Osteoblast (primary cell): ENCODE data around the gene VRK3. TPM values are rescaled to one million over a fixed set of nuclear protein-coding genes. Genes with fewer than 3 reads are reported as not detected.
"Not testable (repeated sequence)": the region's sequence is repeated elsewhere in the genome, so short reads cannot be mapped to it uniquely, and the experiment has no call there.

Experiments used
- DNase-seq: peaks from one replicate; pipeline ENCODE4 v3.0.0; 2011; ENCODE audit warnings: low spot score, mixed read lengths; ENCODE audit not compliant: insufficient read length; ENCODE audit errors: missing footprints
- H2AFZ ChIP-seq: 2 replicates; pipeline ENCODE4 v1.6.0; 2011; ENCODE audit warnings: mild to moderate bottlenecking, low read length
- H3K27ac ChIP-seq: 2 replicates; pipeline ENCODE4 v1.5.1; 2011; ENCODE audit warnings: mild to moderate bottlenecking, low read depth, low read length, moderate library complexity
- H3K27me3 ChIP-seq: 2 replicates; pipeline ENCODE4 v1.6.0; 2012; ENCODE audit warnings: mild to moderate bottlenecking, control low read depth, inconsistent platforms, low read length, moderate library complexity; ENCODE audit not compliant: insufficient read depth
- H3K36me3 ChIP-seq: 2 replicates; pipeline ENCODE4 v1.5.1; 2011; ENCODE audit warnings: mild to moderate bottlenecking, low read length, control low read depth, moderate library complexity; ENCODE audit not compliant: insufficient read depth
- H3K4me1 ChIP-seq: 2 replicates; pipeline ENCODE4 v1.5.1; 2011; ENCODE audit warnings: mild to moderate bottlenecking, low read length, control low read depth, moderate library complexity; ENCODE audit not compliant: insufficient read depth
- H3K4me2 ChIP-seq: 2 replicates; pipeline ENCODE4 v1.6.0; 2011; ENCODE audit warnings: mild to moderate bottlenecking, low read length; ENCODE audit not compliant: insufficient read depth
- H3K4me3 ChIP-seq: fragments of 200-600 bp; sonication (generic); 3 replicates; pipeline ENCODE4 v1.5.1; 2012; ENCODE audit warnings: mild to moderate bottlenecking, low read length, inconsistent platforms; ENCODE audit not compliant: insufficient read depth
- H3K79me2 ChIP-seq: 2 replicates; pipeline ENCODE4 v1.6.0; 2012; ENCODE audit warnings: mild to moderate bottlenecking, low read length, control low read depth, inconsistent platforms; ENCODE audit not compliant: insufficient read depth
- H3K9me3 ChIP-seq: 2 replicates; pipeline ENCODE4 v1.5.1; 2011; ENCODE audit warnings: low read depth, low read length, control low read depth
- H4K20me1 ChIP-seq: 2 replicates; pipeline ENCODE4 v1.6.0; 2012; ENCODE audit warnings: mild to moderate bottlenecking, low read length, control low read depth; ENCODE audit not compliant: insufficient read depth
- total RNA-seq: library from RNA; depleted of rRNA; stranded (reverse); fragments of >200 nt; gene quantifications from 2 replicates; pipeline ENCODE4 v1.2.3, GENCODE V29; 2012
- TF ChIP-seq, protein P1 (sequence below): IDR thresholded peaks from 2 replicates; pipeline ENCODE4 v1.5.1; 2011; ENCODE audit warnings: mild to moderate bottlenecking, low read depth, low read length, moderate library complexity; ENCODE audit errors: extremely low read depth

VRK3 gene
- total RNA-seq, 1 donor, result 24.2 TPM

DNA sequence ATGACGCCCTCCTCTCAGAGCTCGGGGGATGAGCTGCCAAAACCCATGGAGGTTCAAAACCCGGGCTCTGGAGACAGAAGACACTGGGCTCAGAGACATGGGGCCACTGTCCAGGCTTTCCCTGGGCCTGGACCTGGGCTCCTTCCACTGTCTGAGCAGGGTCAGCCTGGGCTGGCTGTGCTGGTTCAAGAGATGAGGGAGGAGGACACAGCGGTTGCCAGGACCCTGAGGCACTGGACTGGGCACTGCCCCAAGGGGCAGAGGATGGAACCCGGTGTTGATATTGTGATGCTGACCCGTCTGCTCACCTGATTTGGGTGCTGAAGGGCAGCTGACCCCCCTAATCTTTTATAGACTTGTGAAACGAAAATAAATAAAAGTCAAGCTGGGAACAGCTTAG is 50.1 kb downstream of the VRK3 start:
- no peaks in the 10 kb centered on the region for H3K9me3 ChIP-seq

DNA sequence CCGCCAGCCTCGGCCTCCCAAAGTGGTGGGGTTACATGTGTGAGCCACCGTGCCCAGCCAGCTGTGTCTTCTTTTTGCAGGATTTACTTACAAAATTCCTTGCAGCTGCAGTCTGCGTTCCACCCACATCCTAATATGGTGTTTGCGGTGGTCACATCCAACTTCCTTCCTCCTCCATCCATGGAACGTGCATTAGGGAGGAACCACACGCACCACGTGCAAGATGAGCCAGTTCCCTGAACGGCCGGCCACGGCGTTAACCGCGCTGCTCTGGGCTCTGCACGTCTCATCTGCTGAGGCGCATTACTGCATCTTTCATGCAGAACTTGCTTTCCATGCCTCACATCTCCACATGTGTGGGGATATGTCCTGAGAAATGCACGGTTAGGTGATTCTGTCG is 51.2 kb downstream of the VRK3 start:
- Histone ChIP-seq H3K4me2 (no peak overlapping the region), H3K27me3 (peaks cover 10% of the 10 kb centered on the region), H3K36me3 (no peaks in the 10 kb centered on the region), H3K27ac (no peak overlapping the region), H3K9me3 (no peaks in the 10 kb centered on the region), H4K20me1 (peaks cover 5% of the 10 kb centered on the region), H3K79me2 (no peaks in the 10 kb centered on the region), H3K4me3 (no peak overlapping the region), H3K4me1 (no peaks in the 10 kb centered on the region), H2AFZ (no peak overlapping the region)
- TF ChIP-seq, protein P1, sequence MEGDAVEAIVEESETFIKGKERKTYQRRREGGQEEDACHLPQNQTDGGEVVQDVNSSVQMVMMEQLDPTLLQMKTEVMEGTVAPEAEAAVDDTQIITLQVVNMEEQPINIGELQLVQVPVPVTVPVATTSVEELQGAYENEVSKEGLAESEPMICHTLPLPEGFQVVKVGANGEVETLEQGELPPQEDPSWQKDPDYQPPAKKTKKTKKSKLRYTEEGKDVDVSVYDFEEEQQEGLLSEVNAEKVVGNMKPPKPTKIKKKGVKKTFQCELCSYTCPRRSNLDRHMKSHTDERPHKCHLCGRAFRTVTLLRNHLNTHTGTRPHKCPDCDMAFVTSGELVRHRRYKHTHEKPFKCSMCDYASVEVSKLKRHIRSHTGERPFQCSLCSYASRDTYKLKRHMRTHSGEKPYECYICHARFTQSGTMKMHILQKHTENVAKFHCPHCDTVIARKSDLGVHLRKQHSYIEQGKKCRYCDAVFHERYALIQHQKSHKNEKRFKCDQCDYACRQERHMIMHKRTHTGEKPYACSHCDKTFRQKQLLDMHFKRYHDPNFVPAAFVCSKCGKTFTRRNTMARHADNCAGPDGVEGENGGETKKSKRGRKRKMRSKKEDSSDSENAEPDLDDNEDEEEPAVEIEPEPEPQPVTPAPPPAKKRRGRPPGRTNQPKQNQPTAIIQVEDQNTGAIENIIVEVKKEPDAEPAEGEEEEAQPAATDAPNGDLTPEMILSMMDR, result no peak
- DNase-seq, result no peak

More for the DNA sequence above, 50.1 kb downstream of the VRK3 start:
- peaks cover 8% of the 10 kb centered on the region for H4K20me1 ChIP-seq
- no peak for DNase-seq
- H3K4me3 ChIP-seq, result no peak overlapping the region
- TF ChIP-seq, protein P1, result no peak
- H3K79me2 ChIP-seq, result no peaks in the 10 kb centered on the region
- no peaks in the 10 kb centered on the region for H3K4me1 ChIP-seq
- no peak overlapping the region for H3K27ac ChIP-seq
- H2AFZ ChIP-seq, result no peak overlapping the region
- no peaks in the 10 kb centered on the region for H3K36me3 ChIP-seq
- H3K4me2 ChIP-seq, result no peak overlapping the region
- H3K27me3 ChIP-seq, result peaks cover 10% of the 10 kb centered on the region

DNA sequence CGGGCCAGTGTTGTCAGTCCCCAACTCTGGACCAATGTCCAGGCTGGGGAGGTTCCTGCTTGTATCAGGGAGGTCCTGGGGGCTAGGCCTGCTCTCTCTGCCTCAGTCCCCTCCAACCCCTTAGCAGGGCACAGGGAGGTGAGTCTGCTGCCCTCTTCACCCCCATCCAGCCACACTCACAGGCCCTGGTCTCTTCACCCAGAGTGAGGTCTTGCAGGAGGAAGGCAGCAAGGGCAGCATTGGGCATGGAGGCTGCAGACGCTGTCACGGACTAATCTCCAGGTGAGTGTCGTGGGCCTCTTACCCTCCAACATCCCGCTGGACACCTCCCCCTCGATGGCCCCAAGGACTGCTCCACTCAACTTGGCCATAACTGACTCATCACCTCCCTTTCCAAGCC is 52.3 kb downstream of the VRK3 start:
- Histone ChIP-seq H3K79me2 (no peaks in the 10 kb centered on the region), H2AFZ (no peak overlapping the region)
- TF ChIP-seq, protein P1, result no peak

DNA sequence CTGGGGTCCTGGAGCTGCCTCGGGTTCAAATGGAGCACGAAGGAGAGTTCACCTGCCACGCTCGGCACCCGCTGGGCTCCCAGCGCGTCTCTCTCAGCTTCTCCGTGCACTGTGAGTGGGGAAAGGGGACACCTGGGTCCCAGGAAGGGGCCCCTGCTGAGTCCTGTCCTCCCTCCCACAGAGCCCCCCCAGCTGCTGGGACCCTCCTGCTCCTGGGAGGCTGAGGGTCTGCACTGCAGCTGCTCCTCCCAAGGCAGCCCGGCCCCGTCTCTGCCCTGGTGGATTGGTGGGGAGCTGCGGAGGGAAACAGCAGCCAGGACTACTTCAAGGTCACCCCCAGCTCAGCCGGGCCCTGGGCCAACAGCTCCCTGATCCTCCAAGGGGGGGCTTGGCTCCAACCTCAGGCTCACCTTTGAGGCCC is 53.2 kb downstream of the VRK3 start:
- Histone ChIP-seq H3K36me3 (no peaks in the 10 kb centered on the region), H3K27me3 (peaks cover 10% of the 10 kb centered on the region), H4K20me1 (peaks cover 4% of the 10 kb centered on the region), H2AFZ (no peak overlapping the region), H3K79me2 (no peaks in the 10 kb centered on the region), H3K4me3 (no peak overlapping the region), H3K9me3 (no peaks in the 10 kb centered on the region), H3K4me1 (no peaks in the 10 kb centered on the region), H3K4me2 (no peak overlapping the region), H3K27ac (no peak overlapping the region)
- DNase-seq, result no peak
- TF ChIP-seq, protein P1, result no peak

More for the DNA sequence above, 52.3 kb downstream of the VRK3 start:
- no peak overlapping the region for H3K4me3 ChIP-seq
- peaks cover 4% of the 10 kb centered on the region for H4K20me1 ChIP-seq
- H3K4me1 ChIP-seq, result no peaks in the 10 kb centered on the region
- H3K36me3 ChIP-seq, result no peaks in the 10 kb centered on the region
- no peak overlapping the region for H3K27ac ChIP-seq
- H3K27me3 ChIP-seq, result peaks cover 10% of the 10 kb centered on the region
- H3K9me3 ChIP-seq, result no peaks in the 10 kb centered on the region
- no peak for DNase-seq
- no peak overlapping the region for H3K4me2 ChIP-seq

DNA sequence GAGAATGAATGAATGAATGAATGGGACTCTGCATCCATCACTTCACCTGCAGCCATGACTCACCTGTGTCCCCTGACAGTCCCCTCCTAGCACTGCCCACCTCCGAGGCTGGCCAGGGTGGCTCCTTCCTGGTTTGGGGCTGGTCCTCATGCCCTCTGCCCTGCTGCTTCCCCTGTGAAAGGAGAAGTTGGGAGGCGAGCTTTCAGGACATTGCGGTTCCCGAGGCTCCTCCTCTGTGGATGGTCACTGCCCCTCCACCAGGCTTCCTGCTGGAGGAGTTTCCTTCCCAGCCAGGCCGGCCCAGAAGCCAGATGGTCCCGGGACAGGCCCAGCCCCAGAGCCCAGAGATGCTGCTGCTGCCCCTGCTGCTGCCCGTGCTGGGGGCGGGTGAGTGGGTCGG is 55.8 kb downstream of the VRK3 start:
- not testable (repeated sequence) for H3K4me2 ChIP-seq, H2AFZ ChIP-seq, H3K27me3 ChIP-seq, H3K27ac ChIP-seq, H3K4me1 ChIP-seq, H3K4me3 ChIP-seq, H3K79me2 ChIP-seq, DNase-seq, H4K20me1 ChIP-seq, H3K36me3 ChIP-seq, H3K9me3 ChIP-seq
